CD4-positive, alpha-beta T cell treated with Interleukin-4 for 1 hour (primary cell): Measurements from ENCODE around the gene TTC7B.

Experiments
- DNase-seq, 2 donors: peaks; one replicate each; pipeline ENCODE4 v3.0.0-alpha.2; 2020 to 2022

Gene TTC7B

GRCh38 chr14:90773196-90773486 is 43.1 kb downstream of the TTC7B start:
- no peak for DNase-seq

GRCh38 chr14:90767899-90768298 is 48.3 kb downstream of the TTC7B start:
- DNase-seq: no peak

DNA sequence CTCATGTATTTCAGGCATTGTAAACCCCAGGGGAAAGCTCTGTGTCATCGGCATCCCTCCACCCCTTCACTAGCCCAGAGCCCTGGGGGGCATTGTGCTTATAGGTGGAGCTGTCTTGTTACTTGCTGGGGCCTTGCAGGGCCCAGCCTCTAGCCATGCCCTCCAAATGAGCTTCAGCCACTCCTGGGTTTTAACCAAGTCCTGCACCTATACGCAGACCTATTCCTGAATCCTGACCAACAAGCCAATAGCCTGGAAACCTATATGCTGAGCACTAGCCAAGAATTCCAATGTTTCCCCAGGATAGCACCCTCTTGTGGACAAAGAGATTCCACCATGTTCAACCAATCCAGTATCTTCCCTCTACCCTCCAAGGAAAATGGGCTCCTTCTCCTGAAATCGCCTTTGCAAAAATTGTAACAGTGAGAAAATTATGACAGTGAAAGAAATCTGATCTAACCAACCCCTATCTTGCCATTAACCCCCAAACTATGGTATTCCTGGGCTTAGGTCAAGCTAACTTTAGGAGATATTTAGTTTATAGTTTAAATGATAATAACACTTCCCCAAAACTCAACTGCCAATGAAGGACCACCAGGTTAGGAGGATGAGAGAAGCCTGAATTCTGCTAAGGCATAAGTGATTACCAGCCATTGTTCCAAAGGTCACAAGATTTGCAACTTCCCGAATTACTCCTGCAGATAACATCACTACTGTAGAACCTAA is 55.5 kb downstream of the TTC7B start:
- DNase-seq: peak in 1 of 2 donors; percentile 15

DNA sequence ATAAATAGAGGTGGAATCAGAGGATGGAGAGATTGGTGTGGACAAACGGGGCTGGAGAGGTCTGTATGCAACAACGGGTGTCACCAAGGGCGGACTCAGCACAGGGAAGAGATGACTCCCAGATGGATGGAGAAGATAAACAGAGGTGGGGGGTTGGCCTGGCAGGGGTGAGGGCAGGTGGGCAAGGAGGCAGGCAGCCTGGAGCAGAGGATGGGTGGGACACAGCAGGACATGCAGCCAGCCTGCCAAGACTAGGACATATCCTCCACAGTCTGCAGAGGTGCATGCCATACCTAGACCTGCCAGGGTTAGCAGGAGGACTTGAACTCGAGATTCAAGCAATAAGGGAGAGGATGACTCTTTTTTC is 56.2 kb downstream of the TTC7B start:
- no peak for DNase-seq

- DNase-seq: peak in 1 of 2 donors; percentile 37
These were observed 56.7 kb downstream of the TTC7B start for GRCh38 chr14:90759370-90760077.

- DNase-seq: no peak
These were observed 57.3 kb downstream of the TTC7B start for GRCh38 chr14:90758959-90759358.

- peak; percentile 95 for DNase-seq
These were observed 58.0 kb downstream of the TTC7B start for GRCh38 chr14:90758028-90758889.

DNA sequence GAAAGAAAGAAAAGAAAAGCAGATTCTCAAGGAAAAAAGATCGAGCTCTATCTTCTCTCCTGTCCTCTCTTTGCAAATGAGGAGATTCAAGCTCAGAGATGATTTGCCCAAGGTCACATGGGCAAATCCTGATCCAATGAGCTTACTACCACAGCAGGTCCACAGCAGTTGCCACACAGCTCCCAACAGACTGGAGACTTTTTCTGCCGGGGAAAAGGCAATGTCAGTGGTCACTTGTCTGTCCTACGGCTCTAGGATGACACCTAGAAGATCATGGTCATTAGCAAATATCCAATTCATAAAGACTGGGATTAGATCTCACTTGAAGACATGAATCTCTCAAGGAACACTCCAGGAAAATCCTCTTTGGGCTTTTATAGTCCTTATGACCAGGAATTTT is 58.8 kb downstream of the TTC7B start:
- no peak for DNase-seq

GRCh38 chr14:90756755-90757345 is 59.4 kb downstream of the TTC7B start:
- DNase-seq: no peak

DNA sequence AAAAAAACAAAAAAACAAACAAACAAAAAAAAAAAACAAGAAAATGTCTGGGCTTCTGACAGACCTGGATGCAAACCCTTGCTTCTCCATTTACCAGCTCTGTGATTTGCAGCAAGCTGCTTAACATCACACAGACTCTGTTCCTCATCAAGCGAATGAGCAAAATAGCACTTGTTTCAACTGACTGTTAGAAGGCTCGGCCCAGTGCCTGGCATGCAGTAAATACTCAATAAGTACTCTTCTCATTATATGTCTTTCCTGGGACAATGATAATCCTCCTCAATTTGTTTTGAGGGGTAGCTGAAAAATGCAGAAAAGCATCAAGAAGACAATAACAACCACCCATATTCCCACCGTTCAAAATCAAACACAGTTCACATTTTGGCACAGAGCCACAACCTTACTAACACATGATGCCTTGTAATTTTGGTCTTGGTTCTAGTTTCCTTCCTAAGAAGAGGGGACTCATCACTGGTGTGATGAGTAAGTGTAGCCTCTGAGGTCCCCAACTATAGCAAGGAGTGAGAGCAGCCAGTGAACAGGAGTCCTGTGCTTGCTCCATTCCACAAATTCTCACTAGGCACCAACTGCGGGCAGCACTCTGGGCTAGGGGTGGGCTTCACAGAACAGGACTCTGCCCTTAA is 60.4 kb downstream of the TTC7B start:
- DNase-seq: no peak

GRCh38 chr14:90753456-90754005 is 62.7 kb downstream of the TTC7B start:
- DNase-seq: no peak

DNA sequence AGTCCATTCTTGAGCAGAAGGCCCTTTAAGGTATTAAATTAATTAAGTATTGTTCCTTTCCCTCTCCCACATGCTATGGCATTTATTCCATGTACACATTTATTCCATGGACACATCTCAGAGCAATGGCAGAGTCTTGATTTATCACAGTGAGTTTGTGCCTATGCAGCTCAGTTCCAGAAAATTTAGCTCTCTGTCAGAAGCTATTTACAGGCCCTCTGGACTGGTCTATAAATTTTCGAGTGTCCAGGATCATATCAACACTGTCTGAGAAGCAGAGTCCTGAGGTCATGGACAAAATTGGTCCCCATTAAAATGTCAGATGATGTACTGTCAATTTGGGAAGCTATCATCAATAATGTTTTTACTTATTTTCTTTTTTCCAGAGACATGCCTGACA is 65.5 kb downstream of the TTC7B start:
- DNase-seq: no peak

GRCh38 chr14:90750191-90750590 is 66.0 kb downstream of the TTC7B start:
- DNase-seq: no peak

DNA sequence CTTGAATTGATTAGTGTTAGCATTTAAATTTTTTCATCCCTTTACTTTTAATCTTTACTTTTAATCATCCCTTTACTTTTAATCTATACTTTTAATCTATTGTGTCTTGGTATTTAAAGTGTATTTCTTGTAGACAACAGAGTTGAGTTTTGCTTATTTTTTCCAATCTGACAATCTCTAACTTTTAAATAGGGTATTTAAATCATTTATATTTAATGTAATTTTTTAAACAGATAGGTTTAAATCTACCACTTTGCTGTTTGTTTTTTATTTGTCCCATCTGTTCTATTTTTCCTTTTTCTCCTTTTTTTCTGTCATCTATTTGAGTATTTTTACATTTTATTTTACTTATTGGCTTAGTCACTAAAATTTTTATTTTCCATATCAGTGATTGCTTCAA is 68.3 kb downstream of the TTC7B start:
- no peak for DNase-seq

GRCh38 chr14:90743826-90744225 is 72.4 kb downstream of the TTC7B start:
- DNase-seq: no peak

GRCh38 chr14:90743425-90743824 is 72.8 kb downstream of the TTC7B start:
- DNase-seq: no peak

- no peak for DNase-seq
These were observed 73.5 kb downstream of the TTC7B start for GRCh38 chr14:90742729-90743128.

GRCh38 chr14:90742252-90742651 is 74.0 kb downstream of the TTC7B start:
- no peak for DNase-seq

DNA sequence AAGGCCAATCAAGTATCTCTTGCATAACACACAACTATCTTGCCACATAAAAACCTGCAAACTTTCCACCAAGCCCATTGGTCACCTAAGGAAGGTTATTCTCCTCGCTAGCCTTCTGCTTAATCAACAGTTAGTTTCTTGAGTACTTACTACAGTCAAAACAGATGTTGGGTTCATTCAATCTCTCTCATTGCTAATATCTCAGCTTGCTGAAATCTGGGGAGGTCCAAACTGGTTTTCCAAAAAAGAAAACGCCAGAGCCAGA is 74.6 kb downstream of the TTC7B start:
- no peak for DNase-seq

GRCh38 chr14:90740946-90741681 is 75.1 kb downstream of the TTC7B start:
- no peak for DNase-seq

- DNase-seq: no peak
These were observed 76.1 kb downstream of the TTC7B start for GRCh38 chr14:90740081-90740480.
